Suppressor macrophage treated with lipopolysaccharide for 1 hour (primary cell): ENCODE results near the gene SERPINA3.
"Not testable (repeated sequence)": the region's sequence is repeated elsewhere in the genome, so short reads cannot be mapped to it uniquely, and the experiment has no call there.

Experiments
- DNase-seq, 3 donors: peaks; one replicate each; pipeline ENCODE4 v3.0.0-alpha.2; 2020 to 2022

Gene SERPINA3

DNA sequence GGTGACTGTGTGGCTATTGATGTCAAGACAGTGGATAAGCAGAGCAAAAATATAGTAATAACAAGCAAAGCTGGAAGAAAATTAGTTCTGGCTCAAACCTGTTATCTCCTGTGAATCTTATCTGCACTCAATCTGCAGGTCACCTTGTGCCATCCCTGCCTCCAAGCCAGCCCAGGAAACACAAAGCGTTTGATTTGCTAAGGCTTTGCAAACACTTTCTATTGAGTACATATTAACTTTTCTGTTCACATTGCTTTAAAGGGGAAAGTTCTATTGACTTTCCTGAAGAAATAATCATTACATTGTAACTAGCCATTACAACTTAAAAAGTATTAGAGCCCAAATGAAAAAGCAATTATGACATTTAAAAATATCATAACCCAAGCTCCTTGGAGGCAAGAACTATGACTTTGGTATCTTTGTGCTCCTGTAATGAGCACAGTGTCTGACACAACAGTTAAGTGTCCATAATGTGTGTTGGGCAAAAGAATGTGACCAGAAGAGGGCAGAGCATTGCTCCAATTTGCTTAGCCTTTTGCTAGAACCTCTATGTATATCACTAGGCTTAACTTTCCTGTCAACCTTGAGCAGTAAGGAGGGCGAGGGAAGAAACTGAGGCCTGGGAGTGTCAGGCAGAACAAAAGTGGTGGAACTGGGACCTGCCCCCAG, 24.7 kb downstream of the SERPINA3 start:
- DNase-seq: no peak

DNA sequence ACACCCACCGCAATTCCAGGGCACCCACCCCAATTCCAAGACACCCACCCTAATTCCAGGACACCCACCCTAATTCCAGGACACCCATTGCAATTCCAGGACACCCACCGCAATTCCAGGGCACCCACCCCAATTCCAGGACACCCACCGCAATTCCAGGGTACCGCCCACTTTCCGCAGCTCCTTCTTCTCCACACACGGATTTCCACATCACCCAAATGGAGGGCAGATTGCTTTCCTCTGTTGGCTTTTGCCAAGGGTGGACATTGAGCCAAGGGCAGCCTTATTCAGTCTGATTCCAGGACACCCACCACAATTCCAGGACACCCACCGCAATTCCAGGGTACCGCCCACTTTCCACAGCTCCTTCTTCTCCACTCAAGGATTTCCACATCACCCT, 25.6 kb downstream of the SERPINA3 start:
- not testable (repeated sequence) for DNase-seq

GRCh38 chr14:94638339-94638738, 26.1 kb downstream of the SERPINA3 start:
- no peak for DNase-seq

- no peak for DNase-seq
Measured at GRCh38 chr14:94638961-94639817, 27.0 kb downstream of the SERPINA3 start.

DNA sequence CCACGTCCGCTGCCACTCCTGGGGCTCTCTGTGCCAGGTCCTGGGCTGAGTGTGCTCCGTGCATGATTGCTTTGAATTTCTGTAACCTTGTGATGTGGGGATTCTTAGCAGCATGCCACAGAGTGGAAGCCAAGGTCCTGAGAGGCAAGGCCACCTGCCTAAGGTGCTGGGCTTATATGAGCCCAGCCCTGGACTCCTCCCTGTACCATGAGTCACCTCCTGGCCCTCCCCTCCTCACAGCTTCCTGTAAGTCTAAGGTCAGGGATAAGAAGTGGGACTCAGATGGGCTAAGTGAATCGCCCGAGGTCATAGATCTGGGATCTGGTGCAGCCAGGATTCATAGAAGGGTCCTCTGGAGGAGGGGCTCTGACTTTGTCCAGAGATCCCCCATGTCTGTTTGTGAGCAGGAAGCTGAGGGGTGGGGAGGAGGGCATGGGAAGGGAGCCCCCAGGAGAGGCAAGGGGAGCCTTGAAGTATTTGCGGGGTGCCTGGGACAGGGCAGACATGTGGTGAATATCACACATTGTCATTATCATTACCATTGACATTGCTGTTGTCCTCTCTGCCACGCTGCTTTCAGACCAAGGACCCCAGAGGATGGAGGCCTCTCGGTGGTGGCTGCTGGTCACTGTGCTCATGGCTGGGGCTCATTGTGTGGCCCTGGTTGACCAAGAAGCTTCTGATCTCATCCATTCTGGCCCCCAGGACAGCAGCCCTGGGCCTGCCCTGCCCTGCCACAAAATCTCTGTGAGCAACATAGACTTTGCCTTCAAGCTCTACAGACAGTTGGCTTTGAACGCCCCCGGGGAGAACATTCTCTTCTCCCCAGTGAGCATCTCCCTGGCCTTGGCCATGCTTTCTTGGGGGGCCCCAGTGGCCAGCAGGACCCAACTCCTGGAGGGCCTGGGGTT, 28.8 kb downstream of the SERPINA3 start:
- DNase-seq: no peak

- no peak for DNase-seq
Measured at GRCh38 chr14:94641632-94641955, 29.4 kb downstream of the SERPINA3 start.

DNA sequence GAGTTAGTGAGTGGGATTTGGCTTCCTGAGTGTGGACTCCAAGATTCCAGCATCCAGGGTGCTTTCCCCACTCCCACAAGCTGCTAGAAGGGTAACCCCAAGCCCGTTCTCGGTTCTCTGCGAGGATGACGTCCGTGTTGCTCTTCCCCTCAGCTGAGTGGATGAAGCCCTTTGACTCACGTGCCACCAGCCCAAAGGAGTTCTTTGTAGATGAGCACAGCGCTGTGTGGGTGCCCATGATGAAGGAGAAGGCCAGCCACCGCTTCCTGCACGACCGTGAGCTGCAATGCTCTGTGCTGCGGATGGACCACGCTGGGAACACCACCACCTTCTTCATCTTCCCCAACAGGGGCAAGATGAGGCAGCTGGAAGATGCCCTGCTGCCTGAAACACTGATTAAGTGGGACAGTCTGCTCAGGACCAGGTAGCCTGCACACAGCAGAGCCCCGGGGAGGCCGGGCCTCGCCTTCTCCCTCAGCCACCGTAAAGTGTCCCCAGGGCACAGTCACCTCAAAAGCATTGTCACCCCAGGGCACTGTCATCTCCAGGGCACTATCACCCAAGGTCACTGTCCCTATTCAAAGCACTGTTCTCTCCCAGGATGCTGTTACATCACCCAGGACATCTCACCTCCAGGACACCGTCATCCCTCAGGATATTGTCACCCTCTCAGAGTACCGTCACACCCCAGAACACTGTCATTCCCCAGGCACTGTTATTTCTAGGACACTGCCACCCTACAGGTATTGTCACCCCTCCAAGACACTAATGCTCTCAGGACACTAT, 31.3 kb downstream of the SERPINA3 start:
- DNase-seq: no peak

DNA sequence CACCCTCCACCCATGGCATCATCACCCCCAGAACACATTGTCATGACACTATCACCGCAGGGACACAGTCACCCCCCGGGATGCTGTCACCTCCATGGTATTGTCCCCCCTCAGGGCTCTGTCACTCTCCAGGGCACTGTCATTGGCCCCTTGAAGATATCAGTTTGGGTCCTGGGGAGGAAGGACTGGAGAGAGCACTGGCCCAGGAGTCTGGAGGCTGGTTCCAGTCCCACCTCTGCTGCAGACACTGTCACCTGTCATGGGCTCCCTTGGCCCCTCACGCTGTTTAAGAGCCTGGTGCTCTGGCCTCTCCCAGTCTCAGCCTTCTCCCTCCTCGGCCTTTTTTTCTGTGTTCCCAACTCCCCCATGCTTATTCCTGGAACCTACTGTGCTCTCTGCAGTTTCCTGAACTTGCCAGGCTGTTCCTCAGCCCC, 31.9 kb downstream of the SERPINA3 start:
- DNase-seq: no peak

DNA sequence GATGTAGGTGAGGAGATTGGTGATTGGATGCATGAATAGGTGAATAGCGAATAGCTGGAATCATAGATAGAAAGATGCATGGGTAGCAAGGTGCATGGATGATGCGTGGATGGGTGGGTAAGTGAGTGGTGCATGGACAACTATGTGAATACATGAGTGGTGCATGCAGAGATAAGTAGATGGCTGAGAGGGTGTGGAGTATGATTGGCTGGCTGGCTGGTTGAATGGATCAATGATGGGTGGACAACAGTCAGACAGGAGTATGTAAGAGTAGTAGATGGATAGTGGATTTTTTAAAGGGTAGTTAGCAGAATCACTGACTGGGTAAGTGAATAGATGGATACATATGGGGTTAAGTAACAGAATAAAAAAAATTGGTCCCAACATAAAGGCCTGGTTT, 33.9 kb downstream of the SERPINA3 start:
- no peak for DNase-seq

DNA sequence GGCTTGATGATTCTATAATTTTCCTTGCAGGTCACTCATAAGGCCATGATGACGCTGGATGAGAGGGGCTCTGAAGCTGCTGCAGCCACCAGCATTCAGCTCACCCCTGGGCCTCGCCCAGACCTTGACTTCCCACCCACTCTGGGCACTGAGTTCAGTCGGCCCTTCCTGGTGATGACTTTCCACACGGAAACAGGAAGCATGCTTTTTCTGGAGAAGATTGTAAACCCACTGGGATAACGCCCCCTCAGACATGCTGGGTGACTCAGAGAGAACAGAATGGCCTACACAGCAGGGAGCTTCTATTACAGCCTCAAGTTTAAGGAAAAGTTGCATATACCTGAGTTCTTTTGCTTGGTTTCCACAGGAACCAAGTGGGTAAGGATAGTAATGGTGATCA, 34.3 kb downstream of the SERPINA3 start:
- DNase-seq: peak; percentile 29 to 47 (median 33)

DNA sequence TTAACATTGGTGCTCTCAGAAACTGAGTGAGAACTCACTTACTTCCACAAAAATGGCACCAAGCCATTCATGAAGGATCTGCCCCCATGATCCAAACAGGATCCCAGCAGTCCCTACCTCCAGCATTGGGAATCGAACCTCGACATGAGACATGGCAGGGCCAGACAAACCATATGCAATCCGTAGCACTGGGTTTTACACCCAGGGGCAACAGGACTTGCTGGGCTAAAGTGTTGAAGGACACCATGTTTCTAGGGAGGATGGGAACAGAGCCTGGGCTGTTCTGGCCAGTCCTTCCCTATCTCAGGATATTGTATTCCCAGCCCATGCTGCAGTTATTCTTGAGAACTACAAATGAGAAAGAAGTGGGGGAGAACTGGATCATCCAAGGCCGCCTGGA, 36.6 kb downstream of the SERPINA3 start:
- no peak for DNase-seq

DNA sequence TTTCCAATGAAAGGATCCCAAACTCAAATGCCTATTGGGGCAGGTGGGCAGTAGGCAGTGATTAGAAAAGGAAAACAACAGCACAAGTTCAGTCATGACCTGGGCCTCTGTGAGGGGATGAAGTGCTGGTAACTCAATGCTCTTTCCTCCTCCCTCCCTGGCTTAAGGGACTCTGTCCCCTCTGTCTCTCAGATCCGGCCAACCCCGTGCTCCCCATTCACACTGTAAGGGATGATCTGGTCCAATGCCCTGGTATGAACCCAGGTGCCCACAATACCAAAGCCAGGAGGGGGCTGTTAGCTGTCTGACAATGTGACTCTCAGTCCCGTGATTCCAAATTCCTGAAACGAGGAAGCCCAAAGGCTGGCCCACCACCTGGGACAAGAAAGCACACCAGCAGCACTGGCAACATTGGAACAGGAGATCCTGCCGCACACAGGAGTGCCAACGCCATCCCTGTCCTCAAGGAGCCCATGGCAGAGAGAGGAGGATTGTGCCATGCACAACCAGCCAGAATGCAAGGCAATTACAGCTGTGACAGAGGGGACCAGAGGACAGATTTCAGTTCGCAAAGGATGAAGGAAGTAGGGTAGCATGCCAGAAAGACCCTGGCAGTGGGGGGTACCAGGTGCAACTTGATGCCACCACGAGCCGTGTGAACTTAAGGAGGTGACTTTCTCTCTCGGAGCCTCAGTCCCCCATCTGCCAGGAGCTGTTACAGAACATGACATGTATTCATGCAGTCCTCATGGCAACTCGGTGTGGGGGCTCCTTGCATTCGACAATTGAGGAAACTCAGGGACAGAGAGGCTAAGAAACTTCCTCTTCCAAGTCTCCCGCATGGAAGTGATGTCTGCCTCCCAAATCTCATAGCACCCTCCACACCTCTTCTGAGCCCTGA, 37.6 kb downstream of the SERPINA3 start:
- no peak for DNase-seq

- no peak for DNase-seq
Measured at GRCh38 chr14:94650444-94650775, 38.2 kb downstream of the SERPINA3 start.

GRCh38 chr14:94650806-94651805, 38.9 kb downstream of the SERPINA3 start:
- no peak for DNase-seq

DNA sequence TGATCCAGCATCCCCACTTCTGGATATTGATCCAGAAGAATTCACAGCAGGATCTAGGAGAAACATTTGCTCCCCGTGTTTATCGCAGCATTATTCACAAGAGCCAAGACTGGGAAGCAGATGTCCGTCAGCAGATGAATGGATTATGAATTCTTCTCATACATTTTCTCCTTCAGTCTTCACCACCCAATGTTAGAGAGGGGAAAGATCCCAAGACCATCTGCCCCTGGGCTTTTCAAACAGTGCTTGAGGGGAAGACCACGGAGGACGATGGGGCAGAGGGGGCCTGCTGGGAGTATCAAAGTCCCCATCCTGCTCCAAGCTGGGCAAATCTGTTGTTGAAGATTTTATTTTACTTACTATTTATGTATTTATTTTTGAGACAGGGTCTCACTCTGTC, 41.1 kb downstream of the SERPINA3 start:
- DNase-seq: no peak

DNA sequence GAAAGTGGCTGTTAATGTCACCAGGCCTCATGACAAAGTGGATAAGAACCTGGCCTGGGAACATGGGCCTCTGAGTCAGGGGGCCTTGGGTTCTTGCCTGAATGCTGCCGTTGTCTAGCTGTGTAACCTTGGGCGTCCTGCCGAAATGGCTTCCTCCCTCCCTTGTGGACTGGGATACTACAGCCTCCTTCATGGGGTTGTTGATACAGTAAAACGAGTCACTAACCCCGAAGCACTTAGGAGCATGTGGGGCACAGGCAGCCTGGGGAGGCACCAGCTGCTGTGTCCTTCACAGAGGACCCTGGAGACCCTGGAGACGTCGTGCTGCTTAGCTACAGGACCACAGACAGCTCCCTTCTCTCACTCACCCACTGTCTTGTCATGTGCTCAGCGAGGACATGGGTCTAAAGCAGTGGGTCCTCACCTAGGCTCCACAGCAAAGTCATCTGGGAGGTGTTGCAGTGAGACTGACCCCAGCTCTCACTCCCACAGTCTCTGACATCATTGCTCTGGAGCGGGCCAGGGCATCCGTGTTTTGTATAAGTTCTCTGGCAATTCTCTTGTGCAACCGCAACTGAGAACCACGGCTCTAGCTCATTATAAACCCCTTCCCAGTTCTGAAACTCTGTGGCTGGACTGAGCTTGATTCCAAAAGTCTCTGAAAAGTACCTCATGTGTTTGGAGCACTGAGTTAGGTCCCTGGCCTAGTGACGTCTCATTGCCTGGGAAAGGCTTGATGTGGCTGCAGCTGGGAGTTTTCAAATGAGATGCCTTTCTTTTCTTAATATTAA, 42.1 kb downstream of the SERPINA3 start:
- DNase-seq: no peak

- DNase-seq: no peak
Measured at GRCh38 chr14:94655169-94655710, 43.0 kb downstream of the SERPINA3 start.

- no peak for DNase-seq
Measured at GRCh38 chr14:94656043-94656442, 43.9 kb downstream of the SERPINA3 start.

GRCh38 chr14:94659256-94659655, 47.1 kb downstream of the SERPINA3 start:
- no peak for DNase-seq
